Femur (tissue), 1 donor: ENCODE results near the gene NECAB2.

Experiments
- DNase-seq: peaks from one replicate; pipeline ENCODE4 v3.0.0-alpha.2; 2017

Gene NECAB2

GRCh38 chr16:84047206-84047605, 79.2 kb downstream of the NECAB2 start:
- DNase-seq, result peak; percentile 9

GRCh38 chr16:84047626-84048025, 79.6 kb downstream of the NECAB2 start:
- DNase-seq, result peak; percentile 10

DNA sequence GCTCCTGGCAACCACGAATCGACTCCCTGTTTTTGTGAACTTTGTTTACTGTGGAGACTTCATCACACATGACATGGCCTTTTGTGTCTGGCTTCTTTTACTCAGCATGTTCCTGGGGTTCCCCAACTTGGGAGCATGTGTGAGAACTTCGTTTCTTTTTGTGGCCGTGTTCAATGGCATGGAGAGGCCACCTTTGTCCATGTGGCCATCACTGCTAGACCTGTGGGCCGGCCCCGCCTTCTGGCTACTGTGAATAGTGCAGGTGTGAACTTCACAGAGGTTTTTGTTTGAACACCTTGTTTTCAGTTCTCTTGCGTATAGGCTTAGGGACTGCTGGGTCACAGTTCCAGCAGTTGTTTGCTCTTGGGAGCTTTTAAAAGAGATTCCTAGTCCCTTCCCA, 80.2 kb downstream of the NECAB2 start:
- DNase-seq, result peak; percentile 4

DNA sequence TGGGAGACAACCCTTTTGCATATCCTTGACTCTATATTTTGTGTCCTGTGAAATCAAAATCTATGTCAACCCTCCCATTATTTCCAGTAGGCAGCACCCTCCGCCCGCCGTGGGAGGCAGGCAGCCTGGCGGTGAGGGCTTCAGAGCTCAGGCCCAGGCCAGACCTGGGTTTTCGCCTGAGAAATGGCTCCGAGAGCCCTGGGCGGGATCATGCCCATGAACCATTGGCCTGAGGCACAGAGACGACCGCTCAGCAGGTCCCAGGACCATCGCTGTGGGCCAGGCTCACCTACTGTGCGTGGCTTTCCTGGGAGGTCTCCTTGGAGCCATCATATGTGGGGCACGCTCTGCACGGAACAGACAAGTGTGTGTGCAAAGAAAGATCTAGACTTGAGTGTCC, 80.8 kb downstream of the NECAB2 start:
- peak; percentile 5 for DNase-seq

- DNase-seq, result peak; percentile 16
Observed at GRCh38 chr16:84049403-84050060, 81.5 kb downstream of the NECAB2 start.

DNA sequence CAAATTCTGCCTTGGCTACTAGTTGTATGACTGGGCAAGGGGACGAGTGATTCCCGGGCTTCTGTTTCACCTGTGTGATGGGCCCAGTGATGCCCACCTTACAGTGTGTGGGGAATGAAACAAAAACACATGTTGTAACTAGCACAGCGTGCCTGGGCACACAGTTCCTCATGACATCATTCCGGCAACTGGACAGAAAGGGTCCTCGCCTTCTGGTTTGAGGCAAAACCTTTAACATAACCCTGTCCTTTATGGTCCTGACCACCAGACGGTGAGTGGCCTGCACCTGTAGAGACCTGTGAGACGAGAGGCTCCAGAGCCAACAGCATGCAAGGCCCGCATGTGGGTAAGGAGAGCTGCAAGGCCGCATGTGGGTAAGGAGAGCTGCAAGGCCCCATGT, 82.3 kb downstream of the NECAB2 start:
- DNase-seq, result peak; percentile 3

DNA sequence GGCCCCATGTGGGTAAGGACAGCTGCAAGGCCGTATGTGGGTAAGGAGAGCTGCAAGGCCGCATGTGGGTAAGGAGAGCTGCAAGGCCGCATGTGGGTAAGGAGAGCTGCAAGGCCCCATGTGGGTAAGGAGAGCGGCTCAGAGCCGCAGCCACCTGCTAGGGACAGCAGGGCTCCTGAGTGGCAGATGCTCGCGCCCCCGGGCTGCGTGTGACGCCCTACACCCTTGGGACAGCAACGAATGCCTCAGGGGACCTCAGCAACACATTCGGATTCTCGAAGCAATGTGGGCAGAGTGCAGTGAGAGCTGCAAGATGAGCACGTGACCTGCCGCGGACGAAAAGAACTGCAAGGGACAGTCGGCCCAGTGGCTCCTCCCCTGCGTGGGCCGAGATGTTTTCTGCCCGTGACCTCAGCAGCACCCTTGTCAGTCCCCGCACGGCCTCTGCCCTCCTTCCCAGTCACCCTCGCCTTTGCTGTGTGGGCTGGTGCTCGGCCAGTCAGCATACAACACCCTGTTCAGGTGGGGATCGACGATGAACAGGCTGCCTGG, 84.1 kb downstream of the NECAB2 start:
- no peak for DNase-seq
